ENCODE results near the gene PPP1R3F.
"Not testable (repeated sequence)": the region's sequence is repeated elsewhere in the genome, so short reads cannot be mapped to it uniquely, and the experiment has no call there.

The PPP1R3F gene

GRCh38 chrX:49273181-49273727 is 3.7 kb downstream of the PPP1R3F start:
- DNase-seq (ENCODE audit: low spot score), result no peak

GRCh38 chrX:49276207-49276606 is 6.6 kb downstream of the PPP1R3F start:
- no peak for DNase-seq (ENCODE audit: low spot score)

GRCh38 chrX:49276671-49277534 is 7.3 kb downstream of the PPP1R3F start:
- no peak for DNase-seq (ENCODE audit: low spot score)

DNA sequence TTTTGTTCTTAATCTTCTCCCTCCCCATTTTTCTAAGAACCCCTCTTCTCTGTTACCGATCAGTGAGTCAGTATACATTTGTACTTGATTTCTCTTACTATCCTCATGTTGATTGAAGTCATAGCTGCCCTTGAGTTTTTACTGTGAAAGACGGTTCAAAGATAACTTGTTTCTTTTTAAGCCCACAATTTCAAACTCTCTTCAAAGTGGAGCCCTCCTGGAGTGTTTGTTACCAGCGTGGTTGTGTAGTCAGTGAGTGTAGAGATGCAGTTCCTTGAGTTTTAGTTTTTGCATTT is 7.9 kb downstream of the PPP1R3F start:
- no peak for DNase-seq (ENCODE audit: low spot score)

GRCh38 chrX:49278081-49278480 is 8.5 kb downstream of the PPP1R3F start:
- DNase-seq (ENCODE audit: low spot score), result no peak

GRCh38 chrX:49282647-49283011 is 13.0 kb downstream of the PPP1R3F start:
- DNase-seq (ENCODE audit: low spot score), result peak; percentile 18

- DNase-seq (ENCODE audit: low spot score), result no peak
Observed at GRCh38 chrX:49284212-49284611, 14.6 kb downstream of the PPP1R3F start.

DNA sequence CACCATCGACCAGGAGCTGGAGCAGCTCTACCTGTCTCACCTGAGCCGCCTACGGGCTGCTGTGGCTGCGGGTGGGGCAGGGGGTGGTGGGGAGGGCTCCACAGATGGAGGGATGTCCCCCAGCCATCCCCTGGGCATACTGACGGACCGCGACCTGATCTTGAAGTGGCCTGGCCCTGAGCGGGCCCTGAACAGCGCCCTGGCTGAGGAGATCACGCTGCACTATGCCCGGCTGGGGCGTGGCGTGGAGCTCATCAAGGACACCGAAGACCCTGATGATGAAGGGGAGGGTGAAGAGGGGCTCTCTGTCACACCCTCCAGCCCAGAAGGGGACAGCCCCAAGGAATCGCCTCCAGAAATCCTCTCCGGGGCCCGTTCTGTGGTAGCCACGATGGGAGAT is 16.5 kb downstream of the PPP1R3F start:
- no peak for DNase-seq (ENCODE audit: low spot score)

DNA sequence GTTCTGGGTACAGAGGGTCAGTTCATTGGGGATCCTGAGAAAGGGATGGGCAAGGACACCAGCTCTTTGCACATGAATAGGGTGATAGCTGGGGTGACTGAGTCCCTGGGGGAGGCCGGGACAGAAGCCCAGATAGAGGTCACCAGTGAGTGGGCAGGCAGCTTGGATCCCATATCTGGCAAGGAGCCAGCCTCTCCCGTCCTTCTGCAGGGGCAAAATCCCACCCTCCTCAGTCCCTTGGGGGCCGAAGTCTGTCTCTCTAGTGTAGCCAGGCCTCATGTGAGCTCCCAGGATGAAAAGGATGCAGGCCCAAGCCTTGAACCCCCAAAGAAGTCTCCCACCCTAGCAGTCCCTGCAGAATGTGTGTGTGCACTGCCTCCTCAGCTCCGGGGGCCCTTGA is 17.0 kb downstream of the PPP1R3F start:
- no peak for DNase-seq (ENCODE audit: low spot score)

DNA sequence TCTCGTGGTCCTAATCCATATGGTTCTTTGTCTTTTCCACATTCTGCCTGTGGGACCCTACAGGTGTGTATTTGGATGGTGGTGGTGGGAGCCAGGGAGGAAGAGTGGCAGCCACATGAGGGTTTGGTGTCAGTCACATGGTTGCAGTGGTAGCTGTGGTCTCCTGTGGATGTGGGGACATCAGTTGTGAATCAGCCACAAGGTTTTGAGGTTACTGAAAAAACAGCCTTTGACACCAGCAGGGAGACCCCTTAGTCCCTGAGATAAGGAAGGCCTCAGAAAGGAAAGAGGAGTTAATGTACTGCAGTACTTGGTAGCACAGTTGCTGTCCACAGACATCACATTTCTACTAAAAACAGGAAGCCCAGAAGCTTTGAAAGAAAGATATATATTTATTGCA is 18.1 kb downstream of the PPP1R3F start:
- no peak for DNase-seq (ENCODE audit: low spot score)

GRCh38 chrX:49290215-49290614 is 20.6 kb downstream of the PPP1R3F start:
- DNase-seq (ENCODE audit: low spot score), result no peak

- DNase-seq (ENCODE audit: low spot score), result peak; percentile 38
Observed at GRCh38 chrX:49291615-49292337, 22.2 kb downstream of the PPP1R3F start.

GRCh38 chrX:49292400-49293362 is 23.1 kb downstream of the PPP1R3F start:
- no peak for DNase-seq (ENCODE audit: low spot score)

DNA sequence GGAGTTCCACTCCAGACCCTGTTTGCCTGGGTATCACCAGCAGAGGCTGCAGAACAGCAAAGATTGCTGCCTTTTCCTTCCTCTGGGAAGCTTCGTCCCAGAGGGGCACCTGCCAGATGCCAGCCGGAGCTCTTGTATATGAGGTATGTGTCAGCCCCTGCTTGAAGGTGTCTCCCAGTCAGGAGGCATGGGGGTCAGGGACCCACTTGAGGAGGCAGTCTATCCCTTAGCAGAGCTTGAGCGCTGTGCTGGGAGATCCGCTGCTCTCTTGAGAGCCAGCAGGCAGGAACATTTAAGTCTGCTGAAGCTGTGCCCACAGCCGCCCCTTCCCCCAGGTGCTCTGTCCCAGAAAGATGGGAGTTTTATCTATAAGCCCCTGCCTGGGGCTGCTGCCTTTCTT is 29.7 kb downstream of the PPP1R3F start:
- not testable (repeated sequence) for DNase-seq (ENCODE audit: low spot score)

DNA sequence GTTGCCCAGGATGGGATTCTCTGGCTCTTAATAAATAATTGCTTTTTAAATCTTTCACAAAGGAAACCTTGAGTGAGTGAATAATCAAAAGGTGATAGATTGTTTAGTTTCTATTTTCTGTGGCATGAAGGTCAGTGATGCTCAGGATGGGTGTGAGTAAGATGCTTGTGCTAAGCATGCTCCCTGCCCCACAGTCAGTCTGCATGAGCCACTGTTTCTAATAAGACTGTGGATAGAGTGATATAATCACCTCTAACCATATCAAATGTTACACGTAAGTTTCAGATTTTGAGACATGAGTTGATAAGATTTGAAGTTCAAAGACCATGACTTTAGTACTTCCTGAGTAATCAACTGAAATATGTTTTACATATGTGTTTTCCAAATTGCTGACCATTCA is 31.1 kb downstream of the PPP1R3F start:
- DNase-seq (ENCODE audit: low spot score), result no peak

DNA sequence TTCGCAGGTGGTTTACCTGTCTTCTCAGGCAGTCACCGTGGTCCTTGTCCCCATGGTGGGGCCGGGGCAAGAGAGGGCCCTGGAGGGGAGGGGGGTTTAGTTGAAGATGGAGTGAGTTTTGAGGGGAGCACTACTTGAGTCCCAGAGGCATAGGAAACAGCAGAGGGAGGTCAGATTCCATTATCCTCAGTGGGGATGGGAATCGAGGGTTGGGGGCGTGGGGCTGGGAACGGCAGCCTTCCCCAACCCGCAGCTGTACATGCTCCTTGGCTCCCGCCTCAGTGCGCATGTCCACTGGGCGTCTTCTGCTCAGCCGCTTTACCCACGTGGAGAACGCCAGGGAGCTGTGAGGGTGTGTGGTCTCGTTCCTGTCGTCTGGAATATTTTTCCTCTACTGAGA is 33.8 kb downstream of the PPP1R3F start, which contains the start of gene GAGE10:
TSS of gene GAGE10 (plus strand) at position 301 of the 400 bp plus-strand sequence. CDS start 1,214 bp downstream, outside the sequence.
- DNase-seq (ENCODE audit: low spot score), result no peak

- DNase-seq (ENCODE audit: low spot score), result not testable (repeated sequence)
Observed at GRCh38 chrX:49307775-49308174, 38.2 kb downstream of the PPP1R3F start.

GRCh38 chrX:49308604-49309269 is 39.1 kb downstream of the PPP1R3F start:
- DNase-seq (ENCODE audit: low spot score), result no peak

- DNase-seq (ENCODE audit: low spot score), result peak; percentile 33
Observed at GRCh38 chrX:49309401-49309981, 39.9 kb downstream of the PPP1R3F start.

- DNase-seq (ENCODE audit: low spot score), result no peak
Observed at GRCh38 chrX:49310371-49310770, 40.8 kb downstream of the PPP1R3F start.

DNA sequence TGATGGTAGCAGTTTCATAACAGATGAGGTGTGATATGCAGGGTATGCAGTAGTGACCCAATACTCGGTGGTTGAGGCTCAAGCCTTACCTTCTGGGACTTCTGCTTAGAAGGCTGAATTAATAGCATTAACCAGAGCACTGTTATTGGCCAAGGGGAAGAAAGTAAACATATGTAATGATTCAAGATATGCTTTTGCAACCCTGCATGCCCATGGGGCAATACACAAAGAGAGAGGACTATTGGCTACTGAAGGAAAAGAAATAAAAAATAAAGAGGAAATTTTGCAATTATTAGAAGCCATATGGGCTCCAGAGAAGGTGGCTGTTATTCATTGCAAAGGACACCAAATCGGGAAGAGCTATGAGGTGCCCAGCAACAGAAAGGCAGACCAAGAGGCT is 42.6 kb downstream of the PPP1R3F start:
- DNase-seq (ENCODE audit: low spot score), result no peak

Data from iPS-NIHi11 (cell line).